HG03066 (cell line): ENCODE data around the gene CXCL11.
A peak's percentile ranks its signal among the peaks of the same experiment; 100 is the strongest.
"Not testable (repeated sequence)": the region's sequence is repeated elsewhere in the genome, so short reads cannot be mapped to it uniquely, and the experiment has no call there.

Source experiments
- ATAC-seq: cut with Tn5 transposase; IDR thresholded peaks from one replicate; pipeline ENCODE4 v1.9.1; 2021; ENCODE audit warnings: low read depth; ENCODE audit not compliant: unreplicated experiment

Gene CXCL11

DNA sequence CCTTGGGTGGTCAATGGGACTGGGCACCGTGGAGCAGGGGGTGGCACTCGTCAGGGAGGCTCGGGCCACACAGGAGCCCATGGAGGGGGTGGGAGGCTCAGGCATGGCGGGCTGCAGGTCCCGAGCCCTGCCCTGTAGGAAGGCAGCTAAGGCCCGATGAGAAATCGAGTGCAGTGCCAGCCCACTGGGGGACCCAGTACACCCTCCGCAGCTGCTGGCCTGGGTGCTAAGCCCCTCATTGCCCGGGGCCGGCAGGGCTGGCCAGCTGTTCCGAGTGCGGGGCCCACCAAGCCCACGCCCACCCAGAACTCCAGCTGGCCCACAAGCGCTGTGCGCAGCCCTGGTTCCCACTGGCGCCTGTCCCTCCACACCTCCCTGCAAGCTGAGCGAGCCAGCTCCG is 7.4 kb upstream of the CXCL11 start:
- ATAC-seq, result not testable (repeated sequence)

DNA sequence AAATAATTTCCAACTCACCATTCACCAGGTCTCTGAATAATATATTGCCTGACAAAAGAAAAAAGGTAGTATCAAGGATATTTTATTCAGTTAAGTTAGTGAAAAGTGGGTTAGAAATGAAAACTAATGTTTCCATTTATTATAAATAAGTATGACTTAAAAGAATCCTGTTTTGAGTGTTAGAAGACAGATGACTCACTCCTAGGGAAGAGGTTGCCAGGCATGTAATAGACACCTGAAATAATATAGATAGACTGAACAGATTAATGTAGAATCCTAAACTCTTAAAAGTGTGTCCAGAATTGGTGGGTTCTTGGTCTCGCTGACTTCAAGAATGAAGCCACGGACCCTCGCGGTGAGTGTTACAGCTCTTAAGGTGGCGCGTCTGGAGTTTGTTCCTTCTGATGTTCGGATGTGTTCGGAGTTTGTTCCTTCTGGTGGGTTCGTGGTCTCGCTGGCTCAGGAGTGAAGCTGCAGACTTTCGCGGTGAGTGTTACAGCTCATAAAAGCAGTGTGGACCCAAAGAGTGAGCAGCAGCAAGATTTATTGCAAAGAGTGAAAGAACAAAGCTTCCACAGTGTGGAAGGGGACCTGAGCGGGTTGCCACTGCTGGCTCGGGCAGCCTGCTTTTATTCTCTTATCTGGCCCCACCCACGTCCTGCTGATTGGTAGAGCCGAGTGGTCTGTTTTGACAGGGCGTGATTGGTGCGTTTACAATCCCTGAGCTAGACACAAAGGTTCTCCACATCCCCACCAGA is 6.5 kb upstream of the CXCL11 start:
- not testable (repeated sequence) for ATAC-seq

DNA sequence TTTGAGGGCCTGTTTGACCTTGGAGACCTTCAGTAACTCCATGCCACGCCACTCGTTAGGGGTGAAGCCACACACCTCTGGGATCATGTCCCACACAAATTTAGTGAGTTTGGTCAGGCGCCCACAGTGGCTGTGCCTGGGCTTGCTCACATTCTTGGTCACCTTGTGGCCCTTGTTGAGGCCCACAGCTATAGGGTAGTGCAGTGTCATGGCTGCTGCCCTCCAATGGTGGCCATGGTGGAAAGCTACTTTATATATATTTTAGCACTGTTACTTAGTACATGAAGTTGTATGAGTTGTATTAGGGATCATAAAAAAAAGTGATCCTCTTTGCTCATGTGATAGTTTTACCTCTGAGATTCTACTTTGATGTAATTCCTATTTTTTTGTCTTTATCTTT is 985 bp upstream of the CXCL11 start:
- no peak for ATAC-seq

GRCh38 chr4:76035141-76035540 is 729 bp downstream of the CXCL11 start:
- ATAC-seq, result no peak

GRCh38 chr4:76029300-76029699 is 6.6 kb downstream of the CXCL11 start:
- ATAC-seq, result no peak

- ATAC-seq, result no peak
These were observed 7.5 kb downstream of the CXCL11 start for GRCh38 chr4:76028350-76028765.

- ATAC-seq, result no peak
These were observed 11.8 kb downstream of the CXCL11 start for GRCh38 chr4:76024065-76024464.

DNA sequence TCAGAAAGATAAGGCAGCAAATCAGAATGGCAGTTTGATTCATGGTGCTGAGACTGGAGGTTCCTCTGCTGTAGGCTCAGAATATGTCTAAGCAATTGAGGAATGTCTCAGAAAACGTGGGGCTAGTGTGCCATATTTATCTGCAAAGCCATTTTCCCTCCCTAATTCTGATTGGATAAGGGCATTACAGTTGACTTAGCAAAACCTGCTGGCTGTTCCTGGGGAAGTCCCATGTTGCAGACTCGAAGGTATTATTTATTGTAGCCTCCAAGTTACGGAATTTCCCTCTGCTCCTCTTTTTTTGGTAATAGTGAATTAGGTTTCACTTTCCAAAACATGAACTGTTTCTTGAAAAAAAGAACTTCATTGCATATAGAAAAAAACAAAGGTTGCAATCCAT is 12.5 kb downstream of the CXCL11 start, which contains the start of gene CXCL10:
Gene CXCL10, minus strand, starts transcription at position 109 of the 400 bp plus-strand sequence. Its CDS starts 66 bp downstream, at position 43.
- ATAC-seq, result no peak

DNA sequence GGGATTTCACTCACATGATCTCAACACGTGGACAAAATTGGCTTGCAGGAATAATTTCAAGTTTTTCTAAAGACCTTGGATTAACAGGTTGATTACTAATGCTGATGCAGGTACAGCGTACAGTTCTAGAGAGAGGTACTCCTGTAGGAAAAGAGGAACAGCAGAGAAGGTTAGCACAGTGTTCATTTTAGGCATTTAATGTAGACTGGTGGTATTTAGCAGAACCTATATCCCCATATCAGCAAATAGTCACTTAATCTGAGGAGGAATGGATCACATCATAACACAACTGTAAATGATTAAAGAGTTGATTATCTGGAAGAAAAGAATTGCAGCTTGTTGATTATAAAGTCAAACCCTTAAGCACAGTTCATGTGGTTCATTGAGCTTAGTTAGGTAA is 13.2 kb downstream of the CXCL11 start:
- no peak for ATAC-seq

GRCh38 chr4:76022031-76022430 is 13.8 kb downstream of the CXCL11 start:
- no peak for ATAC-seq

DNA sequence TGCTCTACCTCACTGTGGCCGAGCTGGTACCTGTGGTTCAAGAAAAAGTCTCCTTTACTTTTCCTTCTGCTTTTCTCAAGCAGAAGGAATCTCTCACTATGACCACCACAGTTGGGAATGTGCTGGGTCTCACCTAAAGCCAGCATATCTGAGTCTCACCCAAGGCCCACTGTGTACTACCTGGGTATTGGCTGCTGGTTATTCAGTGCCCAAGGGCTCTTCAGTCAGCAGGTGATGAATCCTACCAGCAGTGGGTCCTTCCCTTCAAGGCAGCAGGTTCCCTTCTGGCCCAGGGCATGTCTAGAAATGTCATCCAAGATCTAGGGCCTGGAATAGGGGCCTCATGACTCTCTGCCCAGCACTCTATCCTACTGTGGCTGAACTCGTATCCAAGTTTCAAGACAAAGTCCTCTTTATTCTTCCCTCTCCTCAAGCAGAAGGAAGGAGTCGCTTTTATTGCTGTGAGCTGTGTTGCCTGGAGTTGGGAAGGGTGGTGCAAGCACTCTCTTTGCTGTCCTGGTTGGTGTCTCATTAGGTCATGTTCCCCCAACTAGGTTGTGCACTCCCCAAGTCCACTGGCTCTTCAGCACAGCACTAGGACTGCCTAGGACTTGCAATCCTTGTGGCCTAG is 18.7 kb downstream of the CXCL11 start:
- no peak for ATAC-seq

GRCh38 chr4:76016393-76016792 is 19.5 kb downstream of the CXCL11 start:
- ATAC-seq, result peak; percentile 59

GRCh38 chr4:76013540-76013939 is 22.3 kb downstream of the CXCL11 start:
- no peak for ATAC-seq

- ATAC-seq, result peak; percentile 2
These were observed 23.5 kb downstream of the CXCL11 start for GRCh38 chr4:76012388-76012801.

GRCh38 chr4:76011700-76012387 is 24.0 kb downstream of the CXCL11 start:
- peak; percentile 65 for ATAC-seq

DNA sequence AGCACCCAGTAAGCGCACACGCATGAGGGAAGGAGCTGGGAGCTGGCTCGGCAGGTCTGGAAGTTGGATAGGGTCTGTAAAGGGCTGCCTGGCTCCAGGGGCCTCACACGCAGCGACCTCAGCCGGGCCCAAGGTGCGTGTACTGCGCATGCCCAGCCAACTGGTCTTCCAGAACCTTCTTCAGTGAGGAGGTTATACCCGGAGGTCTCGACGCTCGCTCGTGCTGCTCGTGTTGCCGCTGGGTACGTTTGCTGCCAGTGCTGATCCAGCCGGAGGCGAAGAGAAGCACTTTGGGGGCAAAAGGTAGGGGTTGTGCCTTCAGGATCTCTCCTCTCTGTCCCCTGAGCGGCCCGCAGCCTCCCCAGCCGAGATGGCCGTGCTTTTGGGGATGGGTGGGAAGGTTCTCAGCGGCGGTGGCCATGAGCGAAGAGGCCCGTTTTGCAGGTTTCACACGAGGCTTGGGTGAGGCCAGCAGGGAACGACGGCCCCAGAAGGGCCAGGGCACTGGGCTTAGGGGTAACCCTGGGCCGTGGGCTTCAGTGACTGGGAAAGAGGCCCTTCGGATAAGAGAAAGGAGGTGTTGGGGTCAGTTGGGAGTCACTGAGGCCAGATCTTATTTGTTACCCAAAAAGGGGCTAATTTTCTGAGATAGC is 24.7 kb downstream of the CXCL11 start:
- no peak for ATAC-seq

GRCh38 chr4:76010576-76010975 is 25.3 kb downstream of the CXCL11 start:
- ATAC-seq, result no peak

- ATAC-seq, result no peak
These were observed 26.6 kb downstream of the CXCL11 start for GRCh38 chr4:76009311-76009710.

GRCh38 chr4:76007089-76007862 is 28.6 kb downstream of the CXCL11 start, which contains the start of gene CXCL9:
CXCL9 (minus strand) TSS chr4:76007509; CDS start chr4:76007449, 60 bp downstream.
- no peak for ATAC-seq

- ATAC-seq, result no peak
These were observed 32.2 kb downstream of the CXCL11 start for GRCh38 chr4:76003620-76004019.
